GM23338 (cell line): ENCODE results near the gene ZNF276. TPM values are rescaled to one million over a fixed set of nuclear protein-coding genes. Genes with fewer than 3 reads are reported as not detected.

Experiments used
- ATAC-seq: fragments of 200-7000 bp; cut with Tn5 transposase; 3 replicates; pipeline ENCODE4 v1.9.1; 2020
- DNase-seq: peaks from one replicate; pipeline ENCODE4 v3.0.0-alpha.2; 2015; ENCODE audit warnings: low spot score
- H2AFZ ChIP-seq: fragments of 200-600 bp; sonication (generic); 2 replicates; pipeline ENCODE4 v1.8.0; 2016; ENCODE audit warnings: antibody characterized with exemption, mild to moderate bottlenecking, moderate library complexity
- H3F3A ChIP-seq: fragments of 200-600 bp; sonication (generic); replicated peaks from 2 replicates; pipeline ENCODE4 v1.8.0; 2017; ENCODE audit warnings: antibody characterized with exemption, mixed run types, low read depth
- H3K27ac ChIP-seq: fragments of 200-600 bp; sonication (generic); 2 replicates; pipeline ENCODE4 v1.6.1; 2016; ENCODE audit warnings: low read depth
- H3K27me3 ChIP-seq: fragments of 200-600 bp; sonication (generic); 2 replicates; pipeline ENCODE4 v1.8.0; 2016; ENCODE audit warnings: mild to moderate bottlenecking, mixed run types, moderate library complexity; ENCODE audit not compliant: insufficient read depth
- H3K36me3 ChIP-seq: fragments of 200-600 bp; sonication (generic); 2 replicates; pipeline ENCODE4 v1.8.0; 2016; ENCODE audit warnings: mild to moderate bottlenecking; ENCODE audit not compliant: insufficient read depth
- H3K4me1 ChIP-seq: fragments of 200-600 bp; sonication (generic); 2 replicates; pipeline ENCODE4 v1.8.0; 2016; ENCODE audit warnings: mild to moderate bottlenecking, moderate library complexity; ENCODE audit not compliant: insufficient read depth
- H3K4me2 ChIP-seq: fragments of 200-600 bp; sonication (generic); 2 replicates; pipeline ENCODE4 v1.7.1; 2017; ENCODE audit warnings: mixed run types
- H3K4me3 ChIP-seq: fragments of 200-600 bp; sonication (generic); 2 replicates; pipeline ENCODE4 v1.6.1; 2016; ENCODE audit warnings: mixed run types
- H3K79me2 ChIP-seq: fragments of 200-600 bp; sonication (generic); replicated peaks from 2 replicates; pipeline ENCODE4 v1.8.0; 2017; ENCODE audit warnings: mild to moderate bottlenecking; ENCODE audit not compliant: insufficient read depth
- H3K9me2 ChIP-seq: fragments of 200-600 bp; sonication (generic); 2 replicates; pipeline ENCODE4 v1.8.0; 2017; ENCODE audit not compliant: insufficient read depth
- H4K20me1 ChIP-seq: fragments of 200-600 bp; sonication (generic); replicated peaks from 2 replicates; pipeline ENCODE4 v1.8.0; 2017; ENCODE audit warnings: mild to moderate bottlenecking; ENCODE audit not compliant: insufficient read depth
- H3K27ac Mint-ChIP-seq: 2 replicates; pipeline ENCODE4 v1.8.0; 2020; ENCODE audit warnings: inconsistent platforms, mild to moderate bottlenecking, moderate library complexity, mixed read lengths
- H3K27me3 Mint-ChIP-seq: 3 replicates; pipeline ENCODE4 v1.8.0; 2022; ENCODE audit warnings: low read depth, mild to moderate bottlenecking, moderate library complexity, mixed read lengths, inconsistent platforms; ENCODE audit not compliant: insufficient read depth, poor library complexity
- H3K36me3 Mint-ChIP-seq: 3 replicates; pipeline ENCODE4 v1.8.0; 2021; ENCODE audit warnings: low read depth, mild to moderate bottlenecking, inconsistent platforms, moderate library complexity, mixed read lengths
- H3K4me1 Mint-ChIP-seq: 3 replicates; pipeline ENCODE4 v1.8.0; 2020; ENCODE audit warnings: mild to moderate bottlenecking, inconsistent platforms, mixed read lengths
- H3K4me3 Mint-ChIP-seq: 3 replicates; pipeline ENCODE4 v1.8.0; 2021; ENCODE audit warnings: moderate library complexity, mild to moderate bottlenecking, inconsistent platforms, mixed read lengths
- H3K9me3 Mint-ChIP-seq: 3 replicates; pipeline ENCODE4 v1.8.0; 2020; ENCODE audit warnings: moderate library complexity, mild to moderate bottlenecking, inconsistent platforms, mixed read lengths
- CREB1 ChIP-seq: fragments of 250-450 bp; sonication (Bioruptor Pico); IDR thresholded peaks from 2 replicates; pipeline ENCODE4 v1.5.0; 2020; ENCODE audit warnings: low read depth, mild to moderate bottlenecking, moderate library complexity
- CTCF ChIP-seq, 2 experiments: fragments of 200-600 bp in 1 of 2; sonication (generic) in 1 of 2; conservative IDR thresholded peaks; 2 replicates each; pipeline versions ENCODE4 v1.5.1 to v1.6.1; 2016 to 2017; ENCODE audit warnings: antibody characterized with exemption in 2 of 2, low read depth in 2 of 2, mild to moderate bottlenecking in 2 of 2, moderate library complexity in 1 of 2
- EZH2 ChIP-seq: fragments of 200-600 bp; sonication (generic); IDR thresholded peaks from one replicate; pipeline ENCODE4 v1.8.0; 2017; ENCODE audit warnings: antibody characterized with exemption, mild to moderate bottlenecking, low read depth; ENCODE audit not compliant: unreplicated experiment
- EZH2phosphoT487 ChIP-seq: fragments of 200-600 bp; sonication (generic); IDR thresholded peaks from one replicate; pipeline ENCODE4 v1.8.1; 2018; ENCODE audit warnings: antibody characterized with exemption; ENCODE audit not compliant: unreplicated experiment
- JUNB ChIP-seq: IDR thresholded peaks from one replicate; pipeline ENCODE4 v1.6.1; 2016; ENCODE audit warnings: antibody characterized with exemption; ENCODE audit not compliant: unreplicated experiment
- NANOG ChIP-seq: IDR thresholded peaks from 2 replicates; pipeline ENCODE4 v1.6.1; 2016; ENCODE audit warnings: antibody characterized with exemption, borderline replicate concordance
- POLR2AphosphoS5 ChIP-seq: IDR thresholded peaks from 2 replicates; pipeline ENCODE4 v1.6.1; 2016; ENCODE audit warnings: antibody characterized with exemption, low read depth
- REST ChIP-seq: IDR thresholded peaks from one replicate; pipeline ENCODE4 v1.6.1; 2018; ENCODE audit warnings: antibody characterized with exemption; ENCODE audit not compliant: unreplicated experiment
- STAT1 ChIP-seq: IDR thresholded peaks from one replicate; pipeline ENCODE4 v1.6.1; 2016; ENCODE audit warnings: antibody characterized with exemption; ENCODE audit not compliant: unreplicated experiment
- ZNF114 ChIP-seq: fragments of 250-450 bp; sonication (Bioruptor Pico); IDR thresholded peaks from 2 replicates; pipeline ENCODE4 v1.5.0; 2020; ENCODE audit warnings: mild to moderate bottlenecking, moderate library complexity
- ZNF331 ChIP-seq: fragments of 250-450 bp; sonication (Bioruptor Pico); IDR thresholded peaks from 2 replicates; pipeline ENCODE4 v1.5.0; 2020; ENCODE audit warnings: low read depth, mild to moderate bottlenecking, moderate library complexity
- polyA plus RNA-seq: library from polyadenylated mRNA; unstranded; fragments of >200 nt; fragmentation: Nextera tagmentation; extraction: Ambion mirVana; gene quantifications from 2 replicates; pipeline ENCODE4 v1.2.1, GENCODE V29; 2016
- total RNA-seq: library from RNA; depleted of rRNA; stranded (reverse); fragments of >200 nt; shearing (Covaris generic); gene quantifications from 2 replicates; pipeline ENCODE4 v1.2.3, GENCODE V29; 2014
- TF ChIP-seq, protein P1 (sequence below): IDR thresholded peaks from 2 replicates; pipeline ENCODE4 v1.6.1; 2016; ENCODE audit warnings: antibody characterized with exemption

Gene ZNF276
- total and polyA plus RNA-seq, 2 experiments from 2014 or later = 3.4 to 15.6 TPM

DNA sequence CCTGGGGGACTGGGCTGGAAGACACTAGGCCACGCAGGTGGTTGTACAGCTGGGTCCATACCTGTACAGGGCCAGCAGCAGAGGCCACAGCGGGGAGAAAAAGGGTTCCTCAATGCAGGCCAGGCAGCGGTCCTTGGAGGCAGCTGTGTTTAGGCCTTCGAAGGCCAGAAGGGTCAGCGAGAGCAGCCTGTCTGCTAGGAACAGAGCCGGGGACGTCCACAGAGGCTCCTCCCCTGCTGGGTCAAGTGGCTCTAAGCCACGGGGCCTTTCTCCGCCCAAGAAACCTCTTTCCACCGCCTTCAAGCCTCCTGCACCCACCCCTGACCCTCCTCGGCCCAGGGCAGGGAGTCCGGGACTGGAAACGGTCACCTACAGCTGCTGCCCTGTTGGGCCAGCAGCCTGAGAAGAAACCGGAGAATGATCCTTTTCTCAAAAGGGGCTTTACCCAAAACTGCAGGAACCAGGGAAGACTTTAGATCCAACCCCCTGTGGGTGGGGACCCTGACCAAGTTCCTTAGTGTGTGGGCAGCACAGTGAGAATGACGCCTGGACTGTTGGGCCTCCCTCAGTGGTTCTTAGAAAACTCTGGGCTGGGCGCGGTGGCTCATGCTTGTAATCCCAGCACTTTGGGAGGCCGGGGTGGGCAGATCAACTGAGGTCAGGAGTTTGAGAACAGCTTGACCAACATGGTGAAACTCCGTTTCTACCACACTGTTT lies 11.5 kb upstream of the ZNF276 start:
- Mint-ChIP-seq H3K36me3 (peaks cover 13% of the 10 kb centered on the region), H3K4me1 (peaks cover 11% of the 10 kb centered on the region), H3K9me3 (no peaks in the 10 kb centered on the region), H3K27ac (no peak overlapping the region), H3K4me3 (peak overlapping the region; percentile 30; the same call in 1 of the 3 replicates), H3K27me3 (peaks cover 23% of the 10 kb centered on the region)
- Histone ChIP-seq H3K4me3 (0 out of 2 replicates have a peak overlapping the region, but pooled peaks have one; percentile 13), H3K36me3 (no peaks in the 10 kb centered on the region; the same call in 1 of the 2 replicates), H3K4me1 (peaks cover 12% of the 10 kb centered on the region), H3K79me2 (peaks cover 6% of the 10 kb centered on the region), H3F3A (0 out of 2 replicates have a peak, but pooled peaks cover 5% of the 10 kb centered on the region), H2AFZ (no peak overlapping the region), H4K20me1 (peaks cover 13% of the 10 kb centered on the region), H3K9me2 (no peaks in the 10 kb centered on the region), H3K27ac (no peak overlapping the region), H3K27me3 (peaks cover 15% of the 10 kb centered on the region), H3K4me2 (peak overlapping the region; percentile 65)
- TF ChIP-seq CTCF (conservative IDR thresholded peaks at IDR 0.05; ENCODE audit: low read depth in 2 of 2) (no peak), NANOG (no peak), REST (no peak), ZNF331 (CRISPR knock-in tag) (no peak), CREB1 (CRISPR knock-in tag) (no peak), EZH2phosphoT487 (no peak), EZH2 (no peak), POLR2AphosphoS5 (no peak), STAT1 (no peak), JUNB (no peak), ZNF114 (CRISPR knock-in tag) (no peak)
- TF ChIP-seq, protein P1, sequence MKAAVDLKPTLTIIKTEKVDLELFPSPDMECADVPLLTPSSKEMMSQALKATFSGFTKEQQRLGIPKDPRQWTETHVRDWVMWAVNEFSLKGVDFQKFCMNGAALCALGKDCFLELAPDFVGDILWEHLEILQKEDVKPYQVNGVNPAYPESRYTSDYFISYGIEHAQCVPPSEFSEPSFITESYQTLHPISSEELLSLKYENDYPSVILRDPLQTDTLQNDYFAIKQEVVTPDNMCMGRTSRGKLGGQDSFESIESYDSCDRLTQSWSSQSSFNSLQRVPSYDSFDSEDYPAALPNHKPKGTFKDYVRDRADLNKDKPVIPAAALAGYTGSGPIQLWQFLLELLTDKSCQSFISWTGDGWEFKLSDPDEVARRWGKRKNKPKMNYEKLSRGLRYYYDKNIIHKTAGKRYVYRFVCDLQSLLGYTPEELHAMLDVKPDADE = no peak
- DNase-seq (no peak), ATAC-seq (no peak)
